ENCODE data around the gene USHBP1.

The USHBP1 gene

DNA sequence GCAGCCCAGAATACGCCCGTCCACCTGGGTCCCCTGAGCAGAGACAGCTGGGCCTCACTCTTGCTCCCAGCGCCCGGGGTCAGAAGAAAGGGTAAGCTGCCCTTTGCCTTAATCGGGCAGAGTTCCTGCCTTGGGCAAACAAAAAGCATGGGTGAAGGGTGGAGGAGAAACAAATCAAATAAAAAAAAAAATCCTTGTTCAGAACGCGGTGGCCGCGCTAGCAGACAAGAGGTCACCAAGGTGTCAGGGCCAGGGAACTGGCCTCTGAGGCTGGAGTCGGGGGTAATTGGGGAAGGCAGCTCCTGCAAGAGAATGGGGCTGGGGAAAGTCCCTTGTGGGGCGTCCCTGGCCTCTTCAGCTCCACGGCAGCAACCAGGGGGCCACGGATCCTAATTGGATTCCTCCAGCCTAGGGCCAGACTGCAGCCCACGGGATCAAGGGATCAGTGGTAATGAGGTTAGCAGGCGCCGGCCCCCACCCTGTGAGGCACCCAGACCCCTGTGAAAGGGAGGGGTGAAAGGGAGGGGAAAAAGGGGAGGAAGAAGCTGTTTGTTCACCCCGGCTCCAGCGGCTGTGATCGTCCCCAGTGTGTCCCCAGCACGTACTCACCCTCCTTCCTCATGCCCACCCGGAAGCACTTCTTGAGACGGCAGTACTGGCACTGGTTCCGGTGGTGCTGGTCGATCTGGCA lies 24.3 kb downstream of the USHBP1 start:
- DNase-seq (ENCODE audit: low read depth in 2 of 2), result no peak
- no peak overlapping the region for H3K4me3 ChIP-seq (replicated peaks in 1 of 2; ENCODE audit: low read depth in 2 of 2, low read length in 2 of 2)
- TF ChIP-seq, protein P1, sequence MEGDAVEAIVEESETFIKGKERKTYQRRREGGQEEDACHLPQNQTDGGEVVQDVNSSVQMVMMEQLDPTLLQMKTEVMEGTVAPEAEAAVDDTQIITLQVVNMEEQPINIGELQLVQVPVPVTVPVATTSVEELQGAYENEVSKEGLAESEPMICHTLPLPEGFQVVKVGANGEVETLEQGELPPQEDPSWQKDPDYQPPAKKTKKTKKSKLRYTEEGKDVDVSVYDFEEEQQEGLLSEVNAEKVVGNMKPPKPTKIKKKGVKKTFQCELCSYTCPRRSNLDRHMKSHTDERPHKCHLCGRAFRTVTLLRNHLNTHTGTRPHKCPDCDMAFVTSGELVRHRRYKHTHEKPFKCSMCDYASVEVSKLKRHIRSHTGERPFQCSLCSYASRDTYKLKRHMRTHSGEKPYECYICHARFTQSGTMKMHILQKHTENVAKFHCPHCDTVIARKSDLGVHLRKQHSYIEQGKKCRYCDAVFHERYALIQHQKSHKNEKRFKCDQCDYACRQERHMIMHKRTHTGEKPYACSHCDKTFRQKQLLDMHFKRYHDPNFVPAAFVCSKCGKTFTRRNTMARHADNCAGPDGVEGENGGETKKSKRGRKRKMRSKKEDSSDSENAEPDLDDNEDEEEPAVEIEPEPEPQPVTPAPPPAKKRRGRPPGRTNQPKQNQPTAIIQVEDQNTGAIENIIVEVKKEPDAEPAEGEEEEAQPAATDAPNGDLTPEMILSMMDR (IDR thresholded peaks at IDR 0.05; ENCODE audit: low read depth, low read length), result no peak

- DNase-seq (ENCODE audit: low read depth in 2 of 2), result no peak
- H3K4me3 ChIP-seq (replicated peaks in 1 of 2; ENCODE audit: low read depth in 2 of 2, low read length in 2 of 2), result no peak overlapping the region
- TF ChIP-seq, protein P1 (IDR thresholded peaks at IDR 0.05; ENCODE audit: low read depth, low read length), result no peak
Observed at GRCh38 chr19:17237747-17238706, 26.5 kb downstream of the USHBP1 start.

- TF ChIP-seq, protein P1 (IDR thresholded peaks at IDR 0.05; ENCODE audit: low read depth, low read length), result no peak
- DNase-seq (ENCODE audit: low read depth in 2 of 2), result no peak
- no peak overlapping the region for H3K4me3 ChIP-seq (replicated peaks in 1 of 2; ENCODE audit: low read depth in 2 of 2, low read length in 2 of 2)
Observed at GRCh38 chr19:17236811-17237543, 27.6 kb downstream of the USHBP1 start.

DNA sequence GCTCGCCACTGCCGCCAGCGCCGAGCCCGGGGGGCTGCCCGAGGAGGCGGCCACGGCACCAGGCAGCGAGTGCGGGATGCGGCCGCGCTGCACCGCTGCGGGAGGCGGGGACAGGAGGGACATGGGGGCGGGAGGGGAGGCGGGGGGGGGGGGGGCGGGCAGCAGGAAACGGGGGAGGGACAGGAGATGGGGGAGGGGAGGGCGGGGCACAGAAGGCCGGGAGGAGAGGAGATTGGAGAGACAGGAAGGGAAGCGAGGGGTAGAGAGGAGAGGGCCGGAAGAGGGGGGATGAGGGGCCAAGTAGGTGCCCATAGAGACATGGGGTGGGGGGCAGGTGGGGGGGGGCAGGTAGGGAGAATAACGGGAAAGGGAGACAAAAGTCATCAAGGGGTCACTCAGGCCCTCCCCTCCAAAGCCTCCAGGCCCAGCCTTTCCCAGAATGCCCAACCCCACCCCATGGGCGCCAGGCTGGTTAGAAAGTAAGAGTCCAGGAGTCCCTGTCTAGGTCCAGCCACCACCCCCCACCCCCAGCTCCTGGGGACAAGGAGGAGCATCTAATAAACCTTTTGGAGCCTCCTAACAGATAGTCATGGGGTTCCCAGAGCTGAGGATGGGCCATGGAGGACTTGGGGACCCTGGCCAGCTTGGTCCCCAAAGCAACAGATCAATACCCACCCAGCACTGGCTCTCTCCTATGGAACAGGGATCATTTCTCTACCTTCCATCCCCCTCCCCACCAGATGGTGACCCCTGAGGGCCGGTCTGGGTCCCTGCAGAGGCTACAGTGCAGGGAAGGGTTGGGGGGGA lies 28.4 kb downstream of the USHBP1 start:
- TF ChIP-seq, protein P1 (IDR thresholded peaks at IDR 0.05; ENCODE audit: low read depth, low read length), result no peak
- H3K4me3 ChIP-seq (replicated peaks in 1 of 2; ENCODE audit: low read depth in 2 of 2, low read length in 2 of 2), result peak overlapping the region in 1 of 2 donors; percentile 66
- DNase-seq (ENCODE audit: low read depth in 2 of 2), result peak; percentile 41 to 48

- peak; percentile 62 to 78 for DNase-seq (ENCODE audit: low read depth in 2 of 2)
- TF ChIP-seq, protein P1 (IDR thresholded peaks at IDR 0.05; ENCODE audit: low read depth, low read length), result peak; percentile 26
- peak overlapping the region; percentile 44 to 66 for H3K4me3 ChIP-seq (replicated peaks in 1 of 2; ENCODE audit: low read depth in 2 of 2, low read length in 2 of 2)
Observed at GRCh38 chr19:17235300-17235970, 29.1 kb downstream of the USHBP1 start.
